ENCODE data around the gene SLC25A52.

DNA sequence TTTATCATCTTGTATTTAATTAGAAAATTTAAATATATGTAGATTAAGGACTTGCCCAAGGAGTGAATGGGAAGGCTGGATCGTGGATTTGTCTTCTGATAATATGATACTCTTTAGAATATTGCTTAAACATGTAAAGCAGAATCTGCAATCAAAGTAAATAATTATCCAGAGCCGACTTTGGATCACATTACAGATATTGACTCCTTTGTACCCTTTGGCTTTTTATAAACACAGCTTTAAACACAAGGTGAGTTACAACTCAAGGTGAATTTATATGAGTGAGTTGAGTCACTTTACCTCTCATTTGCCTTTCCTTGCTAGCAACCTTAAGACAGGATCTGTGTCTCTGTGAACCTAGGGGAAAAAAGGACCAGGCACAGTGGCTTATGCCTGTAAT lies 37.7 kb upstream of the SLC25A52 start:
- TF ChIP-seq, protein P1, sequence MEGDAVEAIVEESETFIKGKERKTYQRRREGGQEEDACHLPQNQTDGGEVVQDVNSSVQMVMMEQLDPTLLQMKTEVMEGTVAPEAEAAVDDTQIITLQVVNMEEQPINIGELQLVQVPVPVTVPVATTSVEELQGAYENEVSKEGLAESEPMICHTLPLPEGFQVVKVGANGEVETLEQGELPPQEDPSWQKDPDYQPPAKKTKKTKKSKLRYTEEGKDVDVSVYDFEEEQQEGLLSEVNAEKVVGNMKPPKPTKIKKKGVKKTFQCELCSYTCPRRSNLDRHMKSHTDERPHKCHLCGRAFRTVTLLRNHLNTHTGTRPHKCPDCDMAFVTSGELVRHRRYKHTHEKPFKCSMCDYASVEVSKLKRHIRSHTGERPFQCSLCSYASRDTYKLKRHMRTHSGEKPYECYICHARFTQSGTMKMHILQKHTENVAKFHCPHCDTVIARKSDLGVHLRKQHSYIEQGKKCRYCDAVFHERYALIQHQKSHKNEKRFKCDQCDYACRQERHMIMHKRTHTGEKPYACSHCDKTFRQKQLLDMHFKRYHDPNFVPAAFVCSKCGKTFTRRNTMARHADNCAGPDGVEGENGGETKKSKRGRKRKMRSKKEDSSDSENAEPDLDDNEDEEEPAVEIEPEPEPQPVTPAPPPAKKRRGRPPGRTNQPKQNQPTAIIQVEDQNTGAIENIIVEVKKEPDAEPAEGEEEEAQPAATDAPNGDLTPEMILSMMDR (IDR thresholded peaks at IDR 0.05), result no peak
- no peak for TF ChIP-seq POLR2A (IDR thresholded peaks at IDR 0.05)
